Mononuclear cell (primary cell): Measurements from ENCODE around the gene OCEL1. TPM values are rescaled to one million over a fixed set of nuclear protein-coding genes. Genes with fewer than 3 reads are reported as not detected.
"Not testable (repeated sequence)": the region's sequence is repeated elsewhere in the genome, so short reads cannot be mapped to it uniquely, and the experiment has no call there.

Experiments used
- H3K27me3 ChIP-seq: 2 replicates; pipeline ENCODE4 v1.6.0; 2011; ENCODE audit warnings: low read length, control low read depth; ENCODE audit not compliant: insufficient read depth
- H3K4me1 ChIP-seq: 2 replicates; pipeline ENCODE4 v1.5.1; 2011; ENCODE audit warnings: mild to moderate bottlenecking, low read length, control low read depth; ENCODE audit not compliant: insufficient read depth
- H3K4me3 ChIP-seq: 2 replicates; pipeline ENCODE4 v1.5.1; 2011; ENCODE audit warnings: mild to moderate bottlenecking, low read length, moderate library complexity
- H3K9me3 ChIP-seq: 2 replicates; pipeline ENCODE4 v1.5.1; 2011; ENCODE audit warnings: low read depth, mild to moderate bottlenecking, control low read depth, low read length
- total RNA-seq: library from RNA; depleted of rRNA; stranded (reverse); fragments of >200 nt; gene quantifications from one replicate; pipeline ENCODE4 v1.2.3, GENCODE V29; 2012

The OCEL1 gene, protein sequence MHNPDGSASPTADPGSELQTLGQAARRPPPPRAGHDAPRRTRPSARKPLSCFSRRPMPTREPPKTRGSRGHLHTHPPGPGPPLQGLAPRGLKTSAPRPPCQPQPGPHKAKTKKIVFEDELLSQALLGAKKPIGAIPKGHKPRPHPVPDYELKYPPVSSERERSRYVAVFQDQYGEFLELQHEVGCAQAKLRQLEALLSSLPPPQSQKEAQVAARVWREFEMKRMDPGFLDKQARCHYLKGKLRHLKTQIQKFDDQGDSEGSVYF
- total RNA-seq = 2.1 TPM

DNA sequence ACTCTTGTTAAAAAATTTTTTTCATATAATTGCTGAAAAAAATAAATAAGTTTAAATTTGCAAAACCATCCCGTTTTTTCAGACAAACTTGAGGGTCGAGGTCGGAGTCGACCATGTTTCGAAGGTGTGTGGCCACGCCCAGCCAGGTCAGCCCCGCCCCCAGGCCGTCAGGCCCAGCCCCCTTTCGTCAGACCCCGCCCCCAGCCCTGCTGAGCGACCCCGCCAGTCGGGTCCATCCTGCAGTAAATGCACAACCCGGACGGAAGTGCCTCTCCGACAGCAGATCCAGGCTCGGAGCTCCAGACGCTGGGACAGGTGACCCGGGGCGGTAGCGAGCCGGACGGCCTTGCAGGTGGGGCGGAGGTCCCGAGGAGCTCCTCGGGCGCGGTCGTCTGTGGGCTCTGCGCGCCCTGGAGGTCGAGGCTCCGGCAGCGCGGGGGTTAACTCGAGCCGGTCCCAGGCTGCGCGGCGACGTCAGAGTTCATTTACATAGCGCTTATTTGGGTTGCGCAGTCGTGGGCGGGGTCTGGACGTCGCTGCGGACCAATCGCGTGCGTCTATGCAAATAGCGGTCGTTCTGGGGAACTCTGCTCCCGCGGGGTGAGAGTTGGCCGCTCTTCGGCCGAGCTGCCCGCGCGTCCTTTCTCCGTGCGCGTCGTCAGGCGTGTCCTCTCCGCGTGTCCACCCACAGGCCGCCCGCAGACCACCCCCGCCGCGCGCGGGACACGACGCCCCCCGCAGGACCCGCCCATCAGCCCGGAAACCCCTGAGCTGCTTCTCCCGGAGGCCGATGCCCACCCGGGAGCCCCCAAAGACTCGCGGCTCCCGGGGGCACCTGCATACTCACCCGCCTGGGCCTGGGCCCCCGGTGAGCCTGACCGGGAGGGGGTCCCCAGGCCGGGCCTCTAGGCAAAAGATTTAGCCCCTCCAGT is at the start of gene OCEL1:
Gene OCEL1, plus strand, starts transcription at position 225 of the 932 bp plus-strand sequence. Its CDS starts 22 bp downstream, at position 247.
- Histone ChIP-seq H3K4me1 (peaks cover 22% of the 10 kb centered on the region), H3K9me3 (no peaks in the 10 kb centered on the region), H3K27me3 (no peaks in the 10 kb centered on the region), H3K4me3 (peak within 1 kb of the TSS; percentile 70)

DNA sequence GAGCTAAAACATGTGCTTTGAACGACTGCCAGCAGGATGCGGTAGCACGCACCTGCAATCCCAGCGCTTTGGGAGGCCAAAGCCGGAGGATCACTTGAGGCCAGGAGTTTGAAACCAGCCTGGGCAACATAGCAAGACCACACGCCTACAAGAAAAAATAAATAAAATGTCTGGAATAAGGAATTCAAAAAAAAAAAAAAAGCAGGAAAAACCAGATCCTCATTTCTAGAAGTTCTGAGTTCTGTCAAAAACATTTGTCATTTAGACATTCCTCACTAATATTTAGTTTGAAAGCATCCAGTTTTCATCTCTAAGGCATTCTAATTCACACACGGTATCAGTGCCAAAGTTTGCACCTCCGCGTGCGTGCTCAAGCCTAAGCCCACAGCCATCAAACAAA is 47.7 kb upstream of the OCEL1 start:
- peaks cover 17% of the 10 kb centered on the region for H3K4me1 ChIP-seq
- H3K4me3 ChIP-seq = no peak overlapping the region
- no peaks in the 10 kb centered on the region for H3K9me3 ChIP-seq
- no peaks in the 10 kb centered on the region for H3K27me3 ChIP-seq

GRCh38 chr19:17180997-17181702 is 44.9 kb upstream of the OCEL1 start:
- Histone ChIP-seq H3K4me3 (no peak overlapping the region), H3K9me3 (no peaks in the 10 kb centered on the region), H3K4me1 (peaks cover 30% of the 10 kb centered on the region)

GRCh38 chr19:17183271-17183761 is 42.7 kb upstream of the OCEL1 start:
- Histone ChIP-seq H3K4me3 (no peak overlapping the region), H3K9me3 (no peaks in the 10 kb centered on the region)

More at GRCh38 chr19:17180997-17181702, 44.9 kb upstream of the OCEL1 start:
- H3K27me3 ChIP-seq = no peaks in the 10 kb centered on the region

DNA sequence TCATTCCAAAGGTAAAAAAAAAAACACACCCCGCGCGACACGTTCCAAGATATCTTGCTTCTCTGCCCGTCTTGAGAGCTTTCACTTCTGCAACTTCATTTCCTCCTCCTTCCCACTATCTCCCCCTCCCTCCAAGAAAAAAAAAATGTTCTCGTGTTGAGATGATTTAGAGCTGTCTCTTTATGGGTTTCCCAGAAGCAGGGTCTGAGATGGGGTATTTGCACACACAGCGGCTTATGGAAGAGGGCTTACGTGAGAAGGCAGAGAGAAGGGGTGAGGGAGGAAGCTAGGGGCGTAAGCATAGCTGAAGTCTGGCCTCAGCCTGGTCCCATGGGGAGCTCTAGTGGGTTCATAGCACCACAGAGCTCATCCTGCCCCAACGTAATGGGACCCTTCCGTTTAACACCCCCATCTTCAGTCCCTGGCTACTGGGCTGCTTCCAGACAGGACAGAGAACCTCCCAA is 42.1 kb upstream of the OCEL1 start:
- peaks cover 30% of the 10 kb centered on the region for H3K4me1 ChIP-seq
- H3K27me3 ChIP-seq = no peaks in the 10 kb centered on the region
- no peak overlapping the region for H3K4me3 ChIP-seq
- H3K9me3 ChIP-seq = no peaks in the 10 kb centered on the region

More at GRCh38 chr19:17183271-17183761, 42.7 kb upstream of the OCEL1 start:
- Histone ChIP-seq H3K27me3 (no peaks in the 10 kb centered on the region), H3K4me1 (peaks cover 30% of the 10 kb centered on the region)

GRCh38 chr19:17184371-17184841 is 41.6 kb upstream of the OCEL1 start:
- H3K4me1 ChIP-seq = peaks cover 30% of the 10 kb centered on the region
- no peaks in the 10 kb centered on the region for H3K27me3 ChIP-seq
- no peak overlapping the region for H3K4me3 ChIP-seq
- H3K9me3 ChIP-seq = no peaks in the 10 kb centered on the region

- Histone ChIP-seq H3K4me3 (no peak overlapping the region), H3K4me1 (peaks cover 30% of the 10 kb centered on the region), H3K27me3 (no peaks in the 10 kb centered on the region), H3K9me3 (no peaks in the 10 kb centered on the region)
Measured at GRCh38 chr19:17185590-17185989, 40.4 kb upstream of the OCEL1 start.

DNA sequence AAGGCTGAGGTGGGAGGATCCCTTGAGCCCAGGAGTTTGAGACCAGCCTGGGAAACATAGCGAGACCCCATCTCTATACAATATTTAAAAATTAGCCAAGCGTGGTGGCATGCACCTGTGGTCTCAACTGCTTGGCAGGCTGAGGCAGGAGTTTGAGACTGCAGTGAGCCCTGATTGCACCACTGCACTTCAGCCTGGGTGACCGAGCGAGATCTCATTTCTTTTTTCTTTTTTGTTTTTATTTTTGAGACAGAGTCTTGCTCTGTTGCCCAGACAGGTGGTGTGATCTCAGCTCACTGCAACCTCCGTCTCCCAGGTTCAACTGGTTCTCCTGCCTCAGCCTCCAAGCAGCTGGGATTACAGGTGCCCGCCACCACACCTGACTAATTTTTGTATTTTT is 34.3 kb upstream of the OCEL1 start:
- H3K9me3 ChIP-seq, H3K27me3 ChIP-seq, H3K4me3 ChIP-seq, H3K4me1 ChIP-seq: not testable (repeated sequence)

- no peaks in the 10 kb centered on the region for H3K9me3 ChIP-seq
- no peak overlapping the region for H3K4me3 ChIP-seq
- no peaks in the 10 kb centered on the region for H3K27me3 ChIP-seq
- no peaks in the 10 kb centered on the region for H3K4me1 ChIP-seq
Measured at GRCh38 chr19:17192751-17193150, 33.3 kb upstream of the OCEL1 start.

GRCh38 chr19:17194608-17195007 is 31.4 kb upstream of the OCEL1 start:
- Histone ChIP-seq H3K4me1 (no peaks in the 10 kb centered on the region), H3K9me3 (no peaks in the 10 kb centered on the region), H3K27me3 (no peaks in the 10 kb centered on the region), H3K4me3 (no peak overlapping the region)

DNA sequence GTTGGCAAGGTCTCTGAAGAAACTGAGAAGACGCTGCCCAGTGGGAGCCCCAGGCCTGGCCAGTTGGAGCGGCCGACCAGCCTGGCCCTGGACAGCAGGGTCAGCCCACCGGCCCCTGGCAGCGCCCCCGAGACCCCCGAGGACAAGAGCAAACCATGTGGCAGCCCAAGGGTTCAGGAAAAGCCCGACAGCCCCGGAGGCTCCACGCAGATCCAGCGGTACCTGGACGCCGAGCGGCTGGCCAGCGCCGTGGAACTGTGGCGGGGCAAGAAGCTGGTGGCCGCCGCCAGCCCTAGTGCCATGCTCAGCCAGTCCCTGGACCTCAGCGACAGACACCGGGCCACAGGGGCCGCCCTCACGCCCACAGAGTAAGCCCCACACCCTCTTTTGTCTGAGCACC is 30.9 kb upstream of the OCEL1 start:
- Histone ChIP-seq H3K4me1 (no peaks in the 10 kb centered on the region), H3K9me3 (no peaks in the 10 kb centered on the region), H3K27me3 (no peaks in the 10 kb centered on the region), H3K4me3 (no peak overlapping the region)

DNA sequence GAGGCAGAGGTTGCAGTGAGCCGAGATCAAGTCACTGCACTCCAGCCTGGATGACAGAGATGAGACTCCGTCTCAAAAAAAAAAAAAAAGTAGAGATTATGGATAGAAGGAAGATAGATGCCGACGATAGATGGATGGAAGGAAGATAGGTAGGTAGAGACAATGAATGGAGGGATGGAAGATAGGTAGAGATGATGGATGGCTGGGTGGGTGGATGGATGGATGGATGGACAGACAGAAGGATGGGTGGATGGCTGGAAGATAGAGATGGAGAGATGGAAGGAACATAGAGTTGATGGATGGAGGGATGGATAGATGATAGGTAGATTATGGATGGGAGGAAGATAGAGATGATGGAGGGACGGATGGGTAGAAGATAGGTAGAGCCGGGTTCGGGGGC is 29.4 kb upstream of the OCEL1 start:
- Histone ChIP-seq H3K9me3 (no peaks in the 10 kb centered on the region), H3K27me3 (no peaks in the 10 kb centered on the region)

DNA sequence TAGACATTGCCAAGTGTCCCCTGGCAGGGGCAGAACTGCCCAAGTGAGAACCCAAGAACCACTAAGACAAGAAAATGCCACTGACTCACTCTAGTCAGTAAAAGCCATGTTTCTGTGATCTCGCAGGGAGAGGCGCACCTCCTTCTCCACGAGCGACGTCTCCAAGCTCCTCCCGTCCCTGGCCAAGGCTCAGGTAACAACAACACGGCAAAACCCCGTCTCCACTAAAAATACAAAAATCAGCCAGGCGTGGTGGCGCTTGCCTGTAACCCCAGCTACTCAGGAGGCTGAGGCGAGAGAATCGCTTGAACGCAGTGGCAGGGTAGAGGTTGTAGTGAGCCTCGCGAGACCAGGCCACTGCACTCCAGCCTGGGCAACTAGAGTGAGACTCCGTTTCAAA is 28.4 kb upstream of the OCEL1 start:
- H3K4me3 ChIP-seq = no peak overlapping the region
- no peaks in the 10 kb centered on the region for H3K4me1 ChIP-seq
- H3K27me3 ChIP-seq = no peaks in the 10 kb centered on the region
- H3K9me3 ChIP-seq = no peaks in the 10 kb centered on the region

More for the DNA sequence above, 29.4 kb upstream of the OCEL1 start:
- H3K4me3 ChIP-seq = no peak overlapping the region
- H3K4me1 ChIP-seq = no peaks in the 10 kb centered on the region

DNA sequence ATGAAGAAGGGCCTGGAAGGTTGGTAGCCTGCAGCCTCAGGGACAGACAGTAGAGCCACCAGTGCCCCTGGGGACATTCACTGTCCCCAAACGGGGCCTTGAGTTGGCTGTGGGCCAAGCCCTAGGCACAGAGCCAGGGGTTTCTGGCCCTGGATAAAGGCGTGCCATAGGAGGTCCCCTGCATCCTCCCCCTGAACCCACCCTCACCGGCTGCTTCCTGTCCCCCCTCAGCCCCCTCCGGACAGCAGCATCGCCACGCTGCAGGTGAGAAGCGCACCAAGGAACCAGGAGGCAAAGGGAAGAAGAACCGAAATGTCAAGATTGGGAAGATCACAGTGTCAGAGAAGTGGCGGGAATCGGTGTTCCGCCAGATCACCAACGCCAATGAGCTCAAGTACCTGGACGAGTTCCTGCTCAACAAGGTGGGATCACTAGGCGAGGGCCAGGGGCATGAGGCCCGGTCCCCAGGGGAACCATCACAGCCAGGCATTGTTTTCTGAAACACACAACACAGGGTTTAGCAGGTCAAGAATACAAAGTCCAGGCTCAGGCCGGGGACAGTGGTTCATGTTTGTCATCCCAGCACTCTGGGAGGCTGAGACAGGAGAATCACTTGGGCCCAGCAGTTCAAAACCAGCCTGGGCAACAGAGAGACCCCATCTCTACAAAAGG is 25.5 kb upstream of the OCEL1 start:
- Histone ChIP-seq H3K27me3 (no peaks in the 10 kb centered on the region), H3K4me3 (no peak overlapping the region), H3K9me3 (no peaks in the 10 kb centered on the region), H3K4me1 (no peaks in the 10 kb centered on the region)
